ENCODE data around the gene PLPP4. TPM values are rescaled to one million over a fixed set of nuclear protein-coding genes. Genes with fewer than 3 reads are reported as not detected.

Gene PLPP4
- total RNA-seq, 1 donor from 2014 or later = not detected

- ATAC-seq (ENCODE audit: poor library complexity) = no peak
- no peak for DNase-seq
Observed at GRCh38 chr10:120453886-120454285, 3.1 kb upstream of the PLPP4 start.

GRCh38 chr10:120455004-120455403 lies 2.0 kb upstream of the PLPP4 start:
- no peak for ATAC-seq (ENCODE audit: poor library complexity)
- intact Hi-C loops (cut with DNase I) = no loop called here
- no peak for DNase-seq

More at GRCh38 chr10:120453886-120454285, 3.1 kb upstream of the PLPP4 start:
- intact Hi-C loops (cut with DNase I) = no loop called here

- intact Hi-C loops (cut with DNase I) = no loop called here
- DNase-seq (no peak), ATAC-seq (ENCODE audit: poor library complexity) (no peak)
Observed at GRCh38 chr10:120455606-120456005, 1.4 kb upstream of the PLPP4 start.

GRCh38 chr10:120456143-120456625 lies 843 bp upstream of the PLPP4 start:
- DNase-seq (no peak), ATAC-seq (ENCODE audit: poor library complexity) (no peak)
- intact Hi-C loops (cut with DNase I) = no loop called here

- DNase-seq (no peak), ATAC-seq (ENCODE audit: poor library complexity) (no peak)
- intact Hi-C loops (cut with DNase I) = no loop called here
Observed at GRCh38 chr10:120457431-120458172, 575 bp downstream of the PLPP4 start.

GRCh38 chr10:120458432-120458831 lies 1.4 kb downstream of the PLPP4 start:
- intact Hi-C loops (cut with DNase I) = no loop called here
- ATAC-seq (ENCODE audit: poor library complexity) (no peak), DNase-seq (no peak)

GRCh38 chr10:120459185-120459584 lies 2.2 kb downstream of the PLPP4 start:
- intact Hi-C loops (cut with DNase I) = no loop called here
- DNase-seq (no peak), ATAC-seq (ENCODE audit: poor library complexity) (no peak)

- DNase-seq (no peak), ATAC-seq (ENCODE audit: poor library complexity) (no peak)
- intact Hi-C loops (cut with DNase I) = no loop called here
Observed at GRCh38 chr10:120460186-120460585, 3.2 kb downstream of the PLPP4 start.

GRCh38 chr10:120460776-120461175 lies 3.7 kb downstream of the PLPP4 start:
- ATAC-seq (ENCODE audit: poor library complexity) (no peak), DNase-seq (no peak)
- intact Hi-C loops (cut with DNase I) = no loop called here

- no peak for ATAC-seq (ENCODE audit: poor library complexity)
- DNase-seq = no peak
- intact Hi-C loops (cut with DNase I) = no loop called here
Observed at GRCh38 chr10:120462018-120462682, 5.1 kb downstream of the PLPP4 start.

- ATAC-seq (ENCODE audit: poor library complexity) (no peak), DNase-seq (no peak)
- intact Hi-C loops (cut with DNase I) = no loop called here
Observed at GRCh38 chr10:120465138-120465537, 8.1 kb downstream of the PLPP4 start.

GRCh38 chr10:120466006-120466405 lies 9.0 kb downstream of the PLPP4 start:
- ATAC-seq (ENCODE audit: poor library complexity) (no peak), DNase-seq (no peak)
- intact Hi-C loops (cut with DNase I) = no loop called here

- DNase-seq (no peak), ATAC-seq (ENCODE audit: poor library complexity) (no peak)
- intact Hi-C loops (cut with DNase I) = no loop called here
Observed at GRCh38 chr10:120473593-120473992, 16.6 kb downstream of the PLPP4 start.

GRCh38 chr10:120474956-120475355 lies 17.9 kb downstream of the PLPP4 start:
- ATAC-seq (ENCODE audit: poor library complexity) = no peak
- intact Hi-C loops (cut with DNase I) = no loop called here
- no peak for DNase-seq

- intact Hi-C loops (cut with DNase I) = no loop called here
- no peak for DNase-seq
- no peak for ATAC-seq (ENCODE audit: poor library complexity)
Observed at GRCh38 chr10:120475844-120476791, 19.1 kb downstream of the PLPP4 start.

- intact Hi-C loops (cut with DNase I) = no loop called here
- DNase-seq (no peak), ATAC-seq (ENCODE audit: poor library complexity) (no peak)
Observed at GRCh38 chr10:120477021-120477742, 20.2 kb downstream of the PLPP4 start.

GRCh38 chr10:120477743-120478141 lies 20.7 kb downstream of the PLPP4 start:
- DNase-seq (no peak), ATAC-seq (ENCODE audit: poor library complexity) (no peak)
- intact Hi-C loops (cut with DNase I) = no loop called here

- ATAC-seq (ENCODE audit: poor library complexity) (no peak), DNase-seq (no peak)
- intact Hi-C loops (cut with DNase I) = no loop called here
Observed at GRCh38 chr10:120478386-120478785, 21.4 kb downstream of the PLPP4 start.

- intact Hi-C loops (cut with DNase I) = no loop called here
- ATAC-seq (ENCODE audit: poor library complexity) = no peak
- no peak for DNase-seq
Observed at GRCh38 chr10:120479506-120479905, 22.5 kb downstream of the PLPP4 start.

Measured in Right ventricle myocardium superior (tissue), 1 donor.